ENCODE data around the gene IP6K1. TPM values are rescaled to one million over a fixed set of nuclear protein-coding genes. Genes with fewer than 3 reads are reported as not detected.

The IP6K1 gene
- total and polyA plus RNA-seq, 2 experiments from 2014 or later, result 10.7 to 35.5 TPM

GRCh38 chr3:49799105-49799504, 12.8 kb upstream of the IP6K1 start (continued):
- TF ChIP-seq, protein P1, sequence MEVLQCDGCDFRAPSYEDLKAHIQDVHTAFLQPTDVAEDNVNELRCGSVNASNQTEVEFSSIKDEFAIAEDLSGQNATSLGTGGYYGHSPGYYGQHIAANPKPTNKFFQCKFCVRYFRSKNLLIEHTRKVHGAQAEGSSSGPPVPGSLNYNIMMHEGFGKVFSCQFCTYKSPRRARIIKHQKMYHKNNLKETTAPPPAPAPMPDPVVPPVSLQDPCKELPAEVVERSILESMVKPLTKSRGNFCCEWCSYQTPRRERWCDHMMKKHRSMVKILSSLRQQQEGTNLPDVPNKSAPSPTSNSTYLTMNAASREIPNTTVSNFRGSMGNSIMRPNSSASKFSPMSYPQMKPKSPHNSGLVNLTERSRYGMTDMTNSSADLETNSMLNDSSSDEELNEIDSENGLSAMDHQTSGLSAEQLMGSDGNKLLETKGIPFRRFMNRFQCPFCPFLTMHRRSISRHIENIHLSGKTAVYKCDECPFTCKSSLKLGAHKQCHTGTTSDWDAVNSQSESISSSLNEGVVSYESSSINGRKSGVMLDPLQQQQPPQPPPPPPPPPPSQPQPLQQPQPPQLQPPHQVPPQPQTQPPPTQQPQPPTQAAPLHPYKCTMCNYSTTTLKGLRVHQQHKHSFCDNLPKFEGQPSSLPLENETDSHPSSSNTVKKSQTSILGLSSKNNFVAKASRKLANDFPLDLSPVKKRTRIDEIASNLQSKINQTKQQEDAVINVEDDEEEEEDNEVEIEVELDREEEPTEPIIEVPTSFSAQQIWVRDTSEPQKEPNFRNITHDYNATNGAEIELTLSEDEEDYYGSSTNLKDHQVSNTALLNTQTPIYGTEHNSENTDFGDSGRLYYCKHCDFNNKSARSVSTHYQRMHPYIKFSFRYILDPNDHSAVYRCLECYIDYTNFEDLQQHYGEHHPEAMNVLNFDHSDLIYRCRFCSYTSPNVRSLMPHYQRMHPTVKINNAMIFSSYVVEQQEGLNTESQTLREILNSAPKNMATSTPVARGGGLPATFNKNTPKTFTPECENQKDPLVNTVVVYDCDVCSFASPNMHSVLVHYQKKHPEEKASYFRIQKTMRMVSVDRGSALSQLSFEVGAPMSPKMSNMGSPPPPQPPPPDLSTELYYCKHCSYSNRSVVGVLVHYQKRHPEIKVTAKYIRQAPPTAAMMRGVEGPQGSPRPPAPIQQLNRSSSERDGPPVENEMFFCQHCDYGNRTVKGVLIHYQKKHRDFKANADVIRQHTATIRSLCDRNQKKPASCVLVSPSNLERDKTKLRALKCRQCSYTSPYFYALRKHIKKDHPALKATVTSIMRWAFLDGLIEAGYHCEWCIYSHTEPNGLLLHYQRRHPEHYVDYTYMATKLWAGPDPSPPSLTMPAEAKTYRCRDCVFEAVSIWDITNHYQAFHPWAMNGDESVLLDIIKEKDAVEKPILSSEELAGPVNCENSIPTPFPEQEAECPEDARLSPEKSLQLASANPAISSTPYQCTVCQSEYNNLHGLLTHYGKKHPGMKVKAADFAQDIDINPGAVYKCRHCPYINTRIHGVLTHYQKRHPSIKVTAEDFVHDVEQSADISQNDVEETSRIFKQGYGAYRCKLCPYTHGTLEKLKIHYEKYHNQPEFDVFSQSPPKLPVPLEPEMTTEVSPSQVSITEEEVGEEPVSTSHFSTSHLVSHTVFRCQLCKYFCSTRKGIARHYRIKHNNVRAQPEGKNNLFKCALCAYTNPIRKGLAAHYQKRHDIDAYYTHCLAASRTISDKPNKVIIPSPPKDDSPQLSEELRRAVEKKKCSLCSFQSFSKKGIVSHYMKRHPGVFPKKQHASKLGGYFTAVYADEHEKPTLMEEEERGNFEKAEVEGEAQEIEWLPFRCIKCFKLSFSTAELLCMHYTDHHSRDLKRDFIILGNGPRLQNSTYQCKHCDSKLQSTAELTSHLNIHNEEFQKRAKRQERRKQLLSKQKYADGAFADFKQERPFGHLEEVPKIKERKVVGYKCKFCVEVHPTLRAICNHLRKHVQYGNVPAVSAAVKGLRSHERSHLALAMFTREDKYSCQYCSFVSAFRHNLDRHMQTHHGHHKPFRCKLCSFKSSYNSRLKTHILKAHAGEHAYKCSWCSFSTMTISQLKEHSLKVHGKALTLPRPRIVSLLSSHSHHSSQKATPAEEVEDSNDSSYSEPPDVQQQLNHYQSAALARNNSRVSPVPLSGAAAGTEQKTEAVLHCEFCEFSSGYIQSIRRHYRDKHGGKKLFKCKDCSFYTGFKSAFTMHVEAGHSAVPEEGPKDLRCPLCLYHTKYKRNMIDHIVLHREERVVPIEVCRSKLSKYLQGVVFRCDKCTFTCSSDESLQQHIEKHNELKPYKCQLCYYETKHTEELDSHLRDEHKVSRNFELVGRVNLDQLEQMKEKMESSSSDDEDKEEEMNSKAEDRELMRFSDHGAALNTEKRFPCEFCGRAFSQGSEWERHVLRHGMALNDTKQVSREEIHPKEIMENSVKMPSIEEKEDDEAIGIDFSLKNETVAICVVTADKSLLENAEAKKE (CRISPR knock-in tag; IDR thresholded peaks at IDR 0.05), result no peak
- no peak for TF ChIP-seq EZH2 (IDR thresholded peaks at IDR 0.05; ENCODE audit: low read depth, unreplicated experiment)
- TF ChIP-seq JUNB (IDR thresholded peaks at IDR 0.05; ENCODE audit: unreplicated experiment), result no peak
- no peak for TF ChIP-seq NANOG (IDR thresholded peaks at IDR 0.05; ENCODE audit: borderline replicate concordance)
- no peak for TF ChIP-seq CREB1 (CRISPR knock-in tag; IDR thresholded peaks at IDR 0.05; ENCODE audit: low read depth)
- TF ChIP-seq POLR2AphosphoS5 (IDR thresholded peaks at IDR 0.05; ENCODE audit: low read depth), result no peak

- no peaks in the 10 kb centered on the region for H3K9me3 Mint-ChIP-seq
- no peaks in the 10 kb centered on the region; the same call in 2 of the 3 replicates for H3K4me1 Mint-ChIP-seq
- H3K27ac Mint-ChIP-seq, result no peak overlapping the region
- Histone ChIP-seq H3K27me3 (ENCODE audit: insufficient read depth) (no peaks in the 10 kb centered on the region), H3K27ac (ENCODE audit: low read depth) (no peak overlapping the region), H3K4me3 (no peak overlapping the region), H3K79me2 (replicated peaks; ENCODE audit: insufficient read depth) (no peaks in the 10 kb centered on the region), H3K4me2 (no peak overlapping the region), H4K20me1 (replicated peaks; ENCODE audit: insufficient read depth) (no peaks in the 10 kb centered on the region), H2AFZ (no peak overlapping the region), H3F3A (replicated peaks; ENCODE audit: low read depth) (no peaks in the 10 kb centered on the region), H3K4me1 (ENCODE audit: insufficient read depth) (no peaks in the 10 kb centered on the region), H3K36me3 (ENCODE audit: insufficient read depth) (no peaks in the 10 kb centered on the region), H3K9me2 (ENCODE audit: insufficient read depth) (no peaks in the 10 kb centered on the region)
- peak; percentile 31 for ATAC-seq
- no peaks in the 10 kb centered on the region for H3K36me3 Mint-ChIP-seq (ENCODE audit: low read depth)
- no peak overlapping the region for H3K4me3 Mint-ChIP-seq
- no peak for DNase-seq (ENCODE audit: low spot score)
- H3K27me3 Mint-ChIP-seq (ENCODE audit: insufficient read depth, low read depth, poor library complexity), result peaks cover 6% of the 10 kb centered on the region
- TF ChIP-seq EZH2phosphoT487 (IDR thresholded peaks at IDR 0.05; ENCODE audit: unreplicated experiment) (no peak), JUNB (IDR thresholded peaks at IDR 0.05; ENCODE audit: unreplicated experiment) (no peak), NANOG (IDR thresholded peaks at IDR 0.05; ENCODE audit: borderline replicate concordance) (no peak), ZNF114 (CRISPR knock-in tag; IDR thresholded peaks at IDR 0.05) (no peak), STAT1 (IDR thresholded peaks at IDR 0.05; ENCODE audit: unreplicated experiment) (no peak), EZH2 (IDR thresholded peaks at IDR 0.05; ENCODE audit: low read depth, unreplicated experiment) (no peak), ZNF331 (CRISPR knock-in tag; IDR thresholded peaks at IDR 0.05; ENCODE audit: low read depth) (no peak), POLR2AphosphoS5 (IDR thresholded peaks at IDR 0.05; ENCODE audit: low read depth) (no peak)
- TF ChIP-seq, protein P2, sequence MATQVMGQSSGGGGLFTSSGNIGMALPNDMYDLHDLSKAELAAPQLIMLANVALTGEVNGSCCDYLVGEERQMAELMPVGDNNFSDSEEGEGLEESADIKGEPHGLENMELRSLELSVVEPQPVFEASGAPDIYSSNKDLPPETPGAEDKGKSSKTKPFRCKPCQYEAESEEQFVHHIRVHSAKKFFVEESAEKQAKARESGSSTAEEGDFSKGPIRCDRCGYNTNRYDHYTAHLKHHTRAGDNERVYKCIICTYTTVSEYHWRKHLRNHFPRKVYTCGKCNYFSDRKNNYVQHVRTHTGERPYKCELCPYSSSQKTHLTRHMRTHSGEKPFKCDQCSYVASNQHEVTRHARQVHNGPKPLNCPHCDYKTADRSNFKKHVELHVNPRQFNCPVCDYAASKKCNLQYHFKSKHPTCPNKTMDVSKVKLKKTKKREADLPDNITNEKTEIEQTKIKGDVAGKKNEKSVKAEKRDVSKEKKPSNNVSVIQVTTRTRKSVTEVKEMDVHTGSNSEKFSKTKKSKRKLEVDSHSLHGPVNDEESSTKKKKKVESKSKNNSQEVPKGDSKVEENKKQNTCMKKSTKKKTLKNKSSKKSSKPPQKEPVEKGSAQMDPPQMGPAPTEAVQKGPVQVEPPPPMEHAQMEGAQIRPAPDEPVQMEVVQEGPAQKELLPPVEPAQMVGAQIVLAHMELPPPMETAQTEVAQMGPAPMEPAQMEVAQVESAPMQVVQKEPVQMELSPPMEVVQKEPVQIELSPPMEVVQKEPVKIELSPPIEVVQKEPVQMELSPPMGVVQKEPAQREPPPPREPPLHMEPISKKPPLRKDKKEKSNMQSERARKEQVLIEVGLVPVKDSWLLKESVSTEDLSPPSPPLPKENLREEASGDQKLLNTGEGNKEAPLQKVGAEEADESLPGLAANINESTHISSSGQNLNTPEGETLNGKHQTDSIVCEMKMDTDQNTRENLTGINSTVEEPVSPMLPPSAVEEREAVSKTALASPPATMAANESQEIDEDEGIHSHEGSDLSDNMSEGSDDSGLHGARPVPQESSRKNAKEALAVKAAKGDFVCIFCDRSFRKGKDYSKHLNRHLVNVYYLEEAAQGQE (IDR thresholded peaks at IDR 0.05; ENCODE audit: unreplicated experiment), result no peak
- TF ChIP-seq, protein P3, sequence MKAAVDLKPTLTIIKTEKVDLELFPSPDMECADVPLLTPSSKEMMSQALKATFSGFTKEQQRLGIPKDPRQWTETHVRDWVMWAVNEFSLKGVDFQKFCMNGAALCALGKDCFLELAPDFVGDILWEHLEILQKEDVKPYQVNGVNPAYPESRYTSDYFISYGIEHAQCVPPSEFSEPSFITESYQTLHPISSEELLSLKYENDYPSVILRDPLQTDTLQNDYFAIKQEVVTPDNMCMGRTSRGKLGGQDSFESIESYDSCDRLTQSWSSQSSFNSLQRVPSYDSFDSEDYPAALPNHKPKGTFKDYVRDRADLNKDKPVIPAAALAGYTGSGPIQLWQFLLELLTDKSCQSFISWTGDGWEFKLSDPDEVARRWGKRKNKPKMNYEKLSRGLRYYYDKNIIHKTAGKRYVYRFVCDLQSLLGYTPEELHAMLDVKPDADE (IDR thresholded peaks at IDR 0.05), result no peak
Observed at GRCh38 chr3:49794926-49795905, 8.9 kb upstream of the IP6K1 start.

All from GM23338 (cell line).